ENCODE measurements around the gene SCD5.

The SCD5 gene

DNA sequence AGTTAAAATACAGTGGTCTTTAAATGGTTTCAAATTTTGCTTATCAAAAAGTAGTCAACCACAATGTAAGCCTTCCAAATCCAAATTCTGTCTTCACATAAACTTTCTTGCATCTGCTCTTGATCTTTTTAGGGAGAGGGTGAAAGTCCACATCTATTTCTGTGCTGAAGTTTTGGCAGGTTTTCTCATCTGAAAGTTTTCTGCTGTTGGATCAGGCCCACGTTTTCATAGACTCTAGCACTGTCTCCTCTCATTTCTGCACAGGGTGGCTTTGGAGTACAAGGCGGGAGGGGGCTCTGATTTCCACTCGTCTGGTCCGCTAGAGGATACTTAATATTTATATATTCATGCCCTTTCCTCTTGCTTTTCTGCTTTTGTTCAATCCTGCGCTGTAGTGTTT lies 218.7 kb downstream of the SCD5 start (continued):
- TF ChIP-seq ZNF747 (tag by site-specific recombination; IDR thresholded peaks at IDR 0.05) = no peak
- TF ChIP-seq ZNF423 (tag by site-specific recombination; IDR thresholded peaks at IDR 0.05) = no peak
- TF ChIP-seq, protein P1, sequence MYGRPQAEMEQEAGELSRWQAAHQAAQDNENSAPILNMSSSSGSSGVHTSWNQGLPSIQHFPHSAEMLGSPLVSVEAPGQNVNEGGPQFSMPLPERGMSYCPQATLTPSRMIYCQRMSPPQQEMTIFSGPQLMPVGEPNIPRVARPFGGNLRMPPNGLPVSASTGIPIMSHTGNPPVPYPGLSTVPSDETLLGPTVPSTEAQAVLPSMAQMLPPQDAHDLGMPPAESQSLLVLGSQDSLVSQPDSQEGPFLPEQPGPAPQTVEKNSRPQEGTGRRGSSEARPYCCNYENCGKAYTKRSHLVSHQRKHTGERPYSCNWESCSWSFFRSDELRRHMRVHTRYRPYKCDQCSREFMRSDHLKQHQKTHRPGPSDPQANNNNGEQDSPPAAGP (tag by site-specific recombination; IDR thresholded peaks at IDR 0.05) = no peak
- TF ChIP-seq ZNF19 (tag by site-specific recombination; IDR thresholded peaks at IDR 0.05; ENCODE audit: low read depth) = no peak
- no peak for TF ChIP-seq ZNF654 (tag by site-specific recombination; IDR thresholded peaks at IDR 0.05; ENCODE audit: low read depth)
- TF ChIP-seq HOXD13 (CRISPR knock-in tag; IDR thresholded peaks at IDR 0.05; ENCODE audit: borderline replicate concordance) = no peak
- no peak for TF ChIP-seq ZNF211 (tag by site-specific recombination; IDR thresholded peaks at IDR 0.05; ENCODE audit: low read depth)
- no peak for TF ChIP-seq ZNF529 (tag by site-specific recombination; IDR thresholded peaks at IDR 0.05; ENCODE audit: insufficient replicate concordance)
- TF ChIP-seq ZNF514 (tag by site-specific recombination; IDR thresholded peaks at IDR 0.05) = no peak
- no peak for TF ChIP-seq ZNF624 (tag by site-specific recombination; IDR thresholded peaks at IDR 0.05)
- TF ChIP-seq ZNF16 (tag by site-specific recombination; IDR thresholded peaks at IDR 0.05; ENCODE audit: low read depth) = no peak
- TF ChIP-seq MZF1 (tag by site-specific recombination; IDR thresholded peaks at IDR 0.05; ENCODE audit: borderline replicate concordance) = no peak
